Measurements from ENCODE around the gene KCNIP2.

DNA sequence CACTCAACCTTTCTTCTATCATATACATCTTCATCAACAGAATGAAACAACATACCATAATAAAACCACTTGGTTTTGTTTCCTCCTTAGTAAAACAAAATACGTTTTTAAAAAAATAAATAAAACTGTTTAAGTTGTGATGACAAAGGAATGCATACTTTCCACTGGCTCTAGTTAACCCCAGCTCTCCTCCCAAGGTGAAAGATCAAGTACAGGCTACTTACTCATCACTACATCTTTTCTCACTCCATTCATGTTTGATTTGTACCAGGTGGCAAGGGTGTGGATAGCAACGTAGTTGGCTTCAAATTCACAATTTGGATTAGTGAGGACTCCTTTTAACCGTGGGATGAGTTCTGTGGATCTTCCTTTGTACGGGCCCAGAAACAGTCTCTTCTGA, 40.1 kb downstream of the KCNIP2 start:
- TF ChIP-seq, protein P1, sequence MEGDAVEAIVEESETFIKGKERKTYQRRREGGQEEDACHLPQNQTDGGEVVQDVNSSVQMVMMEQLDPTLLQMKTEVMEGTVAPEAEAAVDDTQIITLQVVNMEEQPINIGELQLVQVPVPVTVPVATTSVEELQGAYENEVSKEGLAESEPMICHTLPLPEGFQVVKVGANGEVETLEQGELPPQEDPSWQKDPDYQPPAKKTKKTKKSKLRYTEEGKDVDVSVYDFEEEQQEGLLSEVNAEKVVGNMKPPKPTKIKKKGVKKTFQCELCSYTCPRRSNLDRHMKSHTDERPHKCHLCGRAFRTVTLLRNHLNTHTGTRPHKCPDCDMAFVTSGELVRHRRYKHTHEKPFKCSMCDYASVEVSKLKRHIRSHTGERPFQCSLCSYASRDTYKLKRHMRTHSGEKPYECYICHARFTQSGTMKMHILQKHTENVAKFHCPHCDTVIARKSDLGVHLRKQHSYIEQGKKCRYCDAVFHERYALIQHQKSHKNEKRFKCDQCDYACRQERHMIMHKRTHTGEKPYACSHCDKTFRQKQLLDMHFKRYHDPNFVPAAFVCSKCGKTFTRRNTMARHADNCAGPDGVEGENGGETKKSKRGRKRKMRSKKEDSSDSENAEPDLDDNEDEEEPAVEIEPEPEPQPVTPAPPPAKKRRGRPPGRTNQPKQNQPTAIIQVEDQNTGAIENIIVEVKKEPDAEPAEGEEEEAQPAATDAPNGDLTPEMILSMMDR (IDR thresholded peaks at IDR 0.05): no peak
- no peak for TF ChIP-seq POLR2A (IDR thresholded peaks at IDR 0.05)

All from Peyer's patch (tissue), 4 donors.